Skeletal muscle tissue (tissue), 4 donors: Measurements from ENCODE around the gene GRK7. TPM values are rescaled to one million over a fixed set of nuclear protein-coding genes. Genes with fewer than 3 reads are reported as not detected.
"Not testable (repeated sequence)": the region's sequence is repeated elsewhere in the genome, so short reads cannot be mapped to it uniquely, and the experiment has no call there.

Experiments
- H3K27ac ChIP-seq: one replicate; pipeline ENCODE4 v1.7.0; 2013; ENCODE audit warnings: mild to moderate bottlenecking, low read depth, low read length, inconsistent platforms
- H3K27me3 ChIP-seq, 3 donors: one replicate each; pipeline ENCODE4 v1.7.0; 2013; ENCODE audit warnings: low read length in 3 of 3; ENCODE audit not compliant: control insufficient read depth in 3 of 3, insufficient read depth in 3 of 3
- H3K36me3 ChIP-seq, 3 donors: one replicate each; pipeline ENCODE4 v1.7.0; 2013; ENCODE audit warnings: low read length in 3 of 3; ENCODE audit not compliant: control insufficient read depth in 3 of 3, insufficient read depth in 3 of 3
- H3K4me1 ChIP-seq, 3 donors: one replicate each; pipeline ENCODE4 v1.7.0; 2013; ENCODE audit warnings: low read length in 3 of 3, mild to moderate bottlenecking in 3 of 3; ENCODE audit not compliant: control insufficient read depth in 3 of 3, insufficient read depth in 3 of 3
- H3K4me3 ChIP-seq, 3 donors: one replicate each; pipeline ENCODE4 v1.7.0; 2013; ENCODE audit warnings: low read length in 3 of 3
- H3K9ac ChIP-seq, 3 donors: one replicate each; pipeline ENCODE4 v1.7.0; 2013; ENCODE audit warnings: low read length in 3 of 3, mild to moderate bottlenecking in 3 of 3, moderate library complexity in 2 of 3, low read depth in 1 of 3
- H3K9me3 ChIP-seq, 3 donors: one replicate each; pipeline ENCODE4 v1.7.0; 2013; ENCODE audit warnings: low read length in 3 of 3; ENCODE audit not compliant: control insufficient read depth in 3 of 3
- total RNA-seq: library from RNA; depleted of rRNA; stranded (reverse); fragments of >200 nt; gene quantifications from one replicate; pipeline ENCODE4 v1.2.3, GENCODE V29; 2014
- donor health status: Osteomylitis.

The GRK7 gene
- total RNA-seq, 1 donor from 2014 or later, result not detected

GRCh38 chr3:141776376-141776775 lies 13.2 kb downstream of the GRK7 start:
- Histone ChIP-seq H3K36me3 (no peaks in the 10 kb centered on the region), H3K27me3 (peaks cover 0 to 3% (median 0%) of the 10 kb centered on the region in 3 donors), H3K4me1 (no peaks in the 10 kb centered on the region), H3K4me3 (no peak overlapping the region), H3K9me3 (no peaks in the 10 kb centered on the region), H3K9ac (no peak overlapping the region), H3K27ac (no peak overlapping the region)

GRCh38 chr3:141776885-141777284 lies 13.7 kb downstream of the GRK7 start:
- no peaks in the 10 kb centered on the region for H3K4me1 ChIP-seq
- no peak overlapping the region for H3K4me3 ChIP-seq
- no peak overlapping the region for H3K27ac ChIP-seq
- H3K36me3 ChIP-seq, result no peaks in the 10 kb centered on the region
- no peak overlapping the region for H3K9ac ChIP-seq
- no peaks in the 10 kb centered on the region for H3K9me3 ChIP-seq
- H3K27me3 ChIP-seq, result peaks cover 0 to 3% (median 0%) of the 10 kb centered on the region in 3 donors

GRCh38 chr3:141777957-141778813 lies 15.0 kb downstream of the GRK7 start:
- Histone ChIP-seq H3K4me1 (no peaks in the 10 kb centered on the region), H3K9me3 (no peaks in the 10 kb centered on the region), H3K9ac (no peak overlapping the region), H3K27ac (no peak overlapping the region), H3K36me3 (no peaks in the 10 kb centered on the region), H3K4me3 (no peak overlapping the region), H3K27me3 (peaks cover 0 to 3% (median 0%) of the 10 kb centered on the region in 3 donors)

- no peaks in the 10 kb centered on the region for H3K9me3 ChIP-seq
- no peak overlapping the region for H3K27ac ChIP-seq
- H3K4me3 ChIP-seq, result no peak overlapping the region
- peaks cover 0 to 3% (median 0%) of the 10 kb centered on the region in 3 donors for H3K27me3 ChIP-seq
- H3K4me1 ChIP-seq, result no peaks in the 10 kb centered on the region
- H3K36me3 ChIP-seq, result no peaks in the 10 kb centered on the region
- no peak overlapping the region for H3K9ac ChIP-seq
Observed at GRCh38 chr3:141779667-141780066, 16.5 kb downstream of the GRK7 start.

- no peak overlapping the region for H3K4me3 ChIP-seq
- no peak overlapping the region for H3K9ac ChIP-seq
- no peaks in the 10 kb centered on the region for H3K9me3 ChIP-seq
- H3K36me3 ChIP-seq, result no peaks in the 10 kb centered on the region
- no peaks in the 10 kb centered on the region for H3K4me1 ChIP-seq
- H3K27ac ChIP-seq, result no peak overlapping the region
- peaks cover 0 to 3% (median 0%) of the 10 kb centered on the region in 3 donors for H3K27me3 ChIP-seq
Observed at GRCh38 chr3:141782386-141782932, 19.3 kb downstream of the GRK7 start.

GRCh38 chr3:141783632-141784031 lies 20.4 kb downstream of the GRK7 start:
- peaks cover 0 to under 1% (median 0%) of the 10 kb centered on the region in 3 donors for H3K27me3 ChIP-seq
- no peak overlapping the region for H3K4me3 ChIP-seq
- H3K36me3 ChIP-seq, result no peaks in the 10 kb centered on the region
- no peaks in the 10 kb centered on the region for H3K9me3 ChIP-seq
- H3K27ac ChIP-seq, result no peak overlapping the region
- H3K4me1 ChIP-seq, result no peaks in the 10 kb centered on the region
- H3K9ac ChIP-seq, result no peak overlapping the region

- Histone ChIP-seq H3K4me1 (no peaks in the 10 kb centered on the region), H3K9ac (no peak overlapping the region), H3K4me3 (no peak overlapping the region), H3K36me3 (no peaks in the 10 kb centered on the region), H3K27me3 (no peaks in the 10 kb centered on the region), H3K9me3 (no peaks in the 10 kb centered on the region), H3K27ac (no peak overlapping the region)
Observed at GRCh38 chr3:141784096-141784495, 20.9 kb downstream of the GRK7 start.

- no peaks in the 10 kb centered on the region for H3K9me3 ChIP-seq
- no peaks in the 10 kb centered on the region for H3K27me3 ChIP-seq
- H3K27ac ChIP-seq, result no peak overlapping the region
- H3K4me1 ChIP-seq, result no peaks in the 10 kb centered on the region
- H3K9ac ChIP-seq, result no peak overlapping the region
- no peak overlapping the region for H3K4me3 ChIP-seq
- no peaks in the 10 kb centered on the region for H3K36me3 ChIP-seq
Observed at GRCh38 chr3:141784531-141784930, 21.3 kb downstream of the GRK7 start.

GRCh38 chr3:141788149-141788548 lies 24.9 kb downstream of the GRK7 start:
- no peak overlapping the region for H3K27ac ChIP-seq
- no peak overlapping the region for H3K9ac ChIP-seq
- H3K4me3 ChIP-seq, result no peak overlapping the region
- H3K27me3 ChIP-seq, result no peaks in the 10 kb centered on the region
- no peaks in the 10 kb centered on the region for H3K36me3 ChIP-seq
- H3K9me3 ChIP-seq, result no peaks in the 10 kb centered on the region
- no peaks in the 10 kb centered on the region for H3K4me1 ChIP-seq

GRCh38 chr3:141788750-141789149 lies 25.5 kb downstream of the GRK7 start:
- not testable (repeated sequence) for H3K9me3 ChIP-seq, H3K4me3 ChIP-seq, H3K9ac ChIP-seq, H3K4me1 ChIP-seq, H3K27me3 ChIP-seq, H3K36me3 ChIP-seq, H3K27ac ChIP-seq
